ENCODE measurements around the gene IRX5.

IRX5 gene

GRCh38 chr16:54931120-54932014, 702 bp downstream of the IRX5 start:
- DNase-seq, result no peak

- no peak for DNase-seq
Observed at GRCh38 chr16:54932021-54932660, 1.5 kb downstream of the IRX5 start.

GRCh38 chr16:54932737-54933254, 2.1 kb downstream of the IRX5 start:
- no peak for DNase-seq

- no peak for DNase-seq
Observed at GRCh38 chr16:54933281-54934011, 2.8 kb downstream of the IRX5 start.

- DNase-seq, result no peak
Observed at GRCh38 chr16:54934481-54935265, 4.0 kb downstream of the IRX5 start.

GRCh38 chr16:54935266-54935968, 4.8 kb downstream of the IRX5 start:
- no peak for DNase-seq

- no peak for DNase-seq
Observed at GRCh38 chr16:54936201-54936978, 5.7 kb downstream of the IRX5 start.

GRCh38 chr16:54936979-54937670, 6.5 kb downstream of the IRX5 start:
- no peak for DNase-seq

GRCh38 chr16:54937671-54938211, 7.1 kb downstream of the IRX5 start:
- no peak for DNase-seq

- no peak for DNase-seq
Observed at GRCh38 chr16:54938212-54939028, 7.8 kb downstream of the IRX5 start.

GRCh38 chr16:54939029-54939346, 8.3 kb downstream of the IRX5 start:
- DNase-seq, result no peak

GRCh38 chr16:54939510-54940278, 9.0 kb downstream of the IRX5 start:
- no peak for DNase-seq

GRCh38 chr16:54940279-54940604, 9.6 kb downstream of the IRX5 start:
- DNase-seq, result no peak

GRCh38 chr16:54942353-54942943, 11.8 kb downstream of the IRX5 start:
- DNase-seq, result no peak

GRCh38 chr16:54944002-54944401, 13.3 kb downstream of the IRX5 start:
- DNase-seq, result no peak

GRCh38 chr16:54945063-54945462, 14.4 kb downstream of the IRX5 start:
- no peak for DNase-seq

- no peak for DNase-seq
Observed at GRCh38 chr16:54946909-54947308, 16.2 kb downstream of the IRX5 start.

- DNase-seq, result no peak
Observed at GRCh38 chr16:54947616-54948015, 17.0 kb downstream of the IRX5 start.

Measured in CD4-positive, alpha-beta T cell treated with Interferon gamma for 1 hour (primary cell).